ENCODE data around the gene TSLP. TPM values are rescaled to one million over a fixed set of nuclear protein-coding genes. Genes with fewer than 3 reads are reported as not detected.

The TSLP gene
- 1 to 10 TPM in 2 of 3 donors, under 1 TPM in 1; 0.06 to 4.5 (median 1.5) TPM for polyA plus RNA-seq

DNA sequence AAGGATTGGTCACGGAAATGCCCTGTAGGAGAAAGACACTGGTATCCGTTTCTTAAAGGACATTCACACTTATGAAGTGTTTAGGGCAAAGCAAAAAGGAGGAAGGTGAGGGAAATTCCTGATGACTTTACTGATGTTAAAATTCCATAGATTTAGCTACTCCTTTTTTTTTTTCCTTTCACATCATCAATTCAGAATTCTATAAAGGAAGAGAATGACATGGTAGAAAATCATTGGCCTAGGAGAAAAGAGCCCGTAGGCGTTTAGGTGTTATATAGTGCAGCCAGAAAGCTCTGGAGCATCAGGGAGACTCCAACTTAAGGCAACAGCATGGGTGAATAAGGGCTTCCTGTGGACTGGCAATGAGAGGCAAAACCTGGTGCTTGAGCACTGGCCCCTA is at the start of gene TSLP:
TSLP (plus strand) TSS at position 301 of the 400 bp plus-strand sequence. CDS start 178 bp downstream, outside the sequence.
- no peak within 1 kb of the TSS for H3K27ac ChIP-seq (ENCODE audit: low read depth, low read length)
- WGBS, 3 donors, result 67 to 81% (median 79%) methylated on average over 4 of the region's 4 CpGs

- no peak overlapping the region for H3K27ac ChIP-seq (ENCODE audit: low read depth, low read length)
- WGBS, 3 donors, result 57 to 75% (median 70%) methylated on average over 5 of the region's 5 CpGs
These were observed 49.2 kb upstream of the TSLP start for GRCh38 chr5:111022301-111022700.

DNA sequence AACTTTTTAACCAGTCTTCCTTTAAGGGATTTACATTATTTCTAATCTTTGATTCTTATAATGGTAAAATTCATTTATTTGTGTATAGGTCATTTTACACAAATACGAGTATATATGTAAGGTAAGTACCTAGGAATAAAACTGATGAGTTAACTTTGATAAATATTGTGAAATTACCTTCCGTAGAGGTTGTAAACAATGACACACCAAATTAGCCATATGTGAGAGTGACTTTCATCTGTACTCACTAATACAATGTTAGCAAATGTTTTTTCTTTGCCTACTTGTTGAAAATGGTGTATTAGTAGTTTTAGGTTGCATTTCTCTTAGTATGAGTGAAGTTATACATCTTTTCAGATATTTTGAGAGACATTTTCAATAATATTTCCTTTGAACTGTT is 42.6 kb upstream of the TSLP start:
- H3K27ac ChIP-seq (ENCODE audit: low read depth, low read length), result no peak overlapping the region
- WGBS, 3 donors, result 62 to 80% (median 70%) methylated on average over 2 of the region's 2 CpGs

GRCh38 chr5:111043712-111044506 is 27.6 kb upstream of the TSLP start:
- no peak overlapping the region for H3K27ac ChIP-seq (ENCODE audit: low read depth, low read length)
- 35 to 44% (median 39%) methylated on average over 5 of the region's 5 CpGs for WGBS, 3 donors

DNA sequence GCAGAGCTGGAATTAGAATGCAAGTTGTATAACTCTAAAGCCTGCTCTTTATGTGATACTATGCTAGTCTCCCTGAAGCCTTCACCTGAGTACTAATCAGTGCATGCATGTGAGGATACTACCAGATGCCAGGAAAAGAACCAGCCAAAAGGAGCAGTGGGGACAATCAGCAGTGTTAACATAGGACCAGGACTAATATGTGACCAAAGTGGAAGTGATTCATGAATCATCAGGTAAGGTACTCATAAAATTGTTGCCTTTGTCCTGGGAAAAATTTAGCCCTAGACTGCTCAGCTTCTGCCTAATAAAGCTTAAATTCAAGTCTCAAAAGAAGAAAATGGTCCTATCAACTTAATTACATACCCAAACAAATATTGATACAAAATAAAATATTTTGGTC is 13.4 kb upstream of the TSLP start:
- no peak overlapping the region for H3K27ac ChIP-seq (ENCODE audit: low read depth, low read length)

DNA sequence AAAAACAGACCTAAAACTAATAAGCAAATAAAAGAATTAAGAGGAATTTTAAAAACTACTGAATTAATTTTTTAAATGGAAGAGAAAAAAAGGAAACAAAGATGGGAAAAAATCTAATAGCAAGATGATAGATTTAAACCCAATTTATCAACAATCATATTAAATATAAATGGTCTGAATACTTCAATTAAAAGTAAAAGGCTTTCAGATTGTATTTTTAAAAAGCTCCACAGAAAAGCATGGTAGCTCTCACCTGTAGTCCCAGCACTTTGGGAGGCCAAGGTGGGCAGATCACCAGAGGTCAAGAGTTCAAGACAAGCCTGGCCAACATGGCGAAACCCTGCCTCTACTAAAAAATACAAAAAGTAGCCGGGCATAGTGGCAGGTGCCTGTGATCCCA is 11.3 kb upstream of the TSLP start:
- H3K27ac ChIP-seq (ENCODE audit: low read depth, low read length), result no peak overlapping the region
- WGBS, 3 donors, result 83 to 95% (median 88%) methylated on average over 2 of the region's 2 CpGs

DNA sequence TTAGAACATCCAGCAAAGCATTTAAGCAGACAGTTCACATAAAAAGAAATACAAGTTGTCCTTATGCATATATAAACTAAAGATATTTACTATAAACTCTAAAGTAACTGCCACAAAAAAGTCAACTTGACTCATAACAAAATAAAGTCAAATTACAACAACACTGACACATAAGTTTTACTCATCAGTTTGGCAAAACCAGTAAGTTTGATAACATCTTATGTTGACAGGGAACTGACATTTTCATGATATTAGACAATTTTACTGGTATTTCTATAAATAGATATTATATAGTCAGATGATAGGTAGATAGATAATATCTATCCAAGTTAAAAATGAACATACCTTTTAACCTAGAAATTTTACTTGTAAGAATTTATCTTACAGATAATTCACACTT is 9.9 kb upstream of the TSLP start:
- H3K27ac ChIP-seq (ENCODE audit: low read depth, low read length), result no peak overlapping the region

GRCh38 chr5:111063709-111064322 is 7.7 kb upstream of the TSLP start:
- 18 to 47% (median 46%) methylated on average over 3 of the region's 3 CpGs for WGBS, 3 donors
- no peak overlapping the region for H3K27ac ChIP-seq (ENCODE audit: low read depth, low read length)

GRCh38 chr5:111066261-111066938 is 5.1 kb upstream of the TSLP start:
- 71 to 79% (median 73%) methylated on average over 2 of the region's 2 CpGs for WGBS, 3 donors
- H3K27ac ChIP-seq (ENCODE audit: low read depth, low read length), result no peak overlapping the region

- H3K27ac ChIP-seq (ENCODE audit: low read depth, low read length), result no peak overlapping the region
- 59 to 82% (median 71%) methylated on average over 2 of the region's 2 CpGs for WGBS, 3 donors
These were observed 3.3 kb upstream of the TSLP start for GRCh38 chr5:111068213-111068612.

- WGBS, 3 donors, result 29 to 47% (median 35%) methylated on average over 4 of the region's 4 CpGs
- no peak overlapping the region for H3K27ac ChIP-seq (ENCODE audit: low read depth, low read length)
These were observed 1.7 kb upstream of the TSLP start for GRCh38 chr5:111069839-111070238.

DNA sequence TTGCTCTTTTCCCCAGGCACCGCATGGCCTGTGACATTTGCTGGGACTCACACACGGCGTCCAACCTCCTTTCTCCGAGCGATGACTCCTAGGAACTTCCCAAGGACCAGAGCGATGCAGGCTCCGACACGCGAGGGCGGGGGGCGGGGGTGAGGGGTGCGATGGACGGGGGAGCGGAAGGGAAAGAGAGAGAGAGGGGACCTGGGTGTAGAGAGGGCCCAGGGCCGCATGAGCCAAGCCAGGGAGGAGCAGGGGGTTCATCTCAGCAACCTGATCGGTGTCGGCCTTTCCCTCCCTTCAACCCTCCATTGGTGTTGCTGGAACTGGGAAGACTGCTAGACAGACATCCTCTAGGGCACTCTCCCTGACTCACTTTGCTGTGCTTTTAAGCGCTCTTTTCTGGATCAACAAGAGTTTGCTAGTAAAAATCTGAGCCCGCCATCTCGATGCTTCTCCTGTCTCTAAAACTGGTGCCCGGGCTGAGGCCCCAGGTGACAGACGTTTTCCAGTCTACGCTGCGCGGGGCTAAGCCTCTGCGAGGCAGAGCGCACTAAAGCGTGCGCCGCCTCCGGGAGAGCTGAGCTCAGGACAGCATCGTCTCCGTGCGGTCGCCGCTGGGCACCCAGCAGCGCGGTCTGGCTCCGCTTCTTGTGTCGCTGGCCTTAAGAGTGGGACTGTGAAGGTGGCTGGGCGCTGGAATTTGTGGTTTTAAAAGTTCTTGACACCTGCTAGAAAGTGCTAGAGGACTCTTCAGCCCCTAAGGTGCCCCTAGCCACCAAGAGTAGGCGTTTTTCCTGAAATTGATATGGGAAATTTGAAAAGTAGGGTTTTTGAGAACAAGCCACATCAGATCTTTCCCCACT is 1.0 kb upstream of the TSLP start:
- H3K27ac ChIP-seq (ENCODE audit: low read depth, low read length), result no peak overlapping the region
- WGBS, 3 donors, result 5 to 14% (median 14%) methylated on average over 42 of the region's 42 CpGs

DNA sequence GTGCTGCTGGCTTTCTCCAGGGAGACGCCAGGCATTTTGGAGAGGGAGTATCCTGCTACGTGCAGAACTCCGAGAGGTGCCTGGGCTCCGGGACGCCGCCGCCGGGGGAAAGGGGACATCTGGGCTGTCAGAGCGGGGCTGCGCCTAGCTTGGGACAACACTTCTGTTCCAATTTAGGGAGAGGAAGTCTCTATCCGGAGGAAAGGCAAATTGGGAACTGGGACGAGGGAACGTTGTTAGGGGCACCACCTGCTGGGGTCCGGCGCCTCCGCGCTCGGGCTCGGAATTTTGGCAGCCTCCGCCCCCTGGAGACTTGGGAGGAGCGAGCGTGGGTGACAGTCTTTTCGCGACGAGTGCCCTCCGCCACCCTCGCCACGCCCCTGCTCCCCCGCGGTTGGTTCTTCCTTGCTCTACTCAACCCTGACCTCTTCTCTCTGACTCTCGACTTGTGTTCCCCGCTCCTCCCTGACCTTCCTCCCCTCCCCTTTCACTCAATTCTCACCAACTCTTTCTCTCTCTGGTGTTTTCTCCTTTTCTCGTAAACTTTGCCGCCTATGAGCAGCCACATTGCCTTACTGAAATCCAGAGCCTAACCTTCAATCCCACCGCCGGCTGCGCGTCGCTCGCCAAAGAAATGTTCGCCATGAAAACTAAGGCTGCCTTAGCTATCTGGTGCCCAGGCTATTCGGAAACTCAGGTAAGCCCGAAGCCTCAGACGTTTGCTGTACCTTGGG is 1.6 kb downstream of the TSLP start:
- WGBS, 3 donors, result 1 to 2% (median 1%) methylated on average over 37 to 44 of the region's 44 CpGs
- no peak overlapping the region for H3K27ac ChIP-seq (ENCODE audit: low read depth, low read length)

- H3K27ac ChIP-seq (ENCODE audit: low read depth, low read length), result no peak overlapping the region
- WGBS, 3 donors, result 72 to 85% (median 76%) methylated on average over 2 of the region's 2 CpGs
These were observed 2.7 kb downstream of the TSLP start for GRCh38 chr5:111074244-111074643.

DNA sequence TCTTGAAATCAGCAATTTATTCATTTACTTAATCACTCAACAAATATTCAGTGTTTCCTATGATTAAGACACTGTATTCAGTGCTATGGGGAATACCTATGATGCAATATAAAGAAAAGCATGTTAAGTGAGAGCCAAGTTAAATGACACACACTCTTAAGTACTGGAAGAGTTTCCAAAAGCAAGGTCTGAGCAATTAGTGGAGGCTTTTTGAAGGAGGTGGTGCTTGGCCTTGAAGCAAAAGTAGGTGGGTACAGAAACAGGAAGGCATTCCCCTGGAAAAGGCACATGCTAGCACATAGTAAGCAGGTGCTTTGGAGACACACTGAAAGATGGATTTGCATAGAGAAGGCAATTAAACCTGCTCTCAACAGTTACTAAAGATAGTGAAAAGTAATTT is 4.0 kb downstream of the TSLP start:
- H3K27ac ChIP-seq (ENCODE audit: low read depth, low read length), result no peak overlapping the region

DNA sequence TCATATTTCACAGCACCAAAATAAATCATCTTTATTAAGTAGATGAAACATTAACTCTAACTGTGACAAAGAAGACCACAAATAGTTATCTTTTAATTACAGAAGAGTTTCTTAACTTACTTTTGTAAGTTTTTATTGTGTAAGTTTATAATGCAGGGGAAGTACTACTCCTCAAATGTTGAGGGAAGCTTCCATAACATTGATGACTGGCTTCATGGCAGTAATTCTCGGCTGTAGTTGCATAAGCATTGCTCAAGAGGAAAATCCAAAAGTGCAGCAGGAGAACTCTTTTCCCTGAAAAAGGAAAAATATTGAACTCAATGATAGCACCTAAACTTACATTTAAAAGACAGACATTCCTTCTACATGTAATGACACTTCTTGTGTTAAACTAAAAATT is 4.6 kb downstream of the TSLP start:
- WGBS, 3 donors, result 32 to 62% (median 37%) methylated on average over 1 of the region's 1 CpG

DNA sequence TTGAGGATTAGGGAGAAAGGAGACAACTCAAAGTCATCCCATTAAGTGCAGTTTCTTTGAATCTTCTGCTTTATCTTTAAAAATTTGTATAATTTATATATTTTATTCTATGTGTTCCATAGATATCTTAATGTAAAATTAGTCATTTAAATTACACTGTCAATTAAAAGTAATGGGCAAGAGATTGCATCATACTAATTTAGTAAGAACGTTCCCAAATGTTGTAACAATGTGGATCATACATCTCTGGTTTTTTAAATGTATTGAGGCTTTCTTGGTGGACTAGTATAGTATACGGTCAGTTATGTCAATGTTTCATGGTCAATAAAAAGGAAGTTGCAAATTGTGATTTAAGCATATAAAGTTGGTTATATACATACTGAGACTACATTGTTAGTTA is 6.2 kb downstream of the TSLP start:
- 53 to 67% (median 67%) methylated on average over 2 of the region's 2 CpGs for WGBS, 3 donors

More for the DNA sequence above, 4.6 kb downstream of the TSLP start:
- no peak overlapping the region for H3K27ac ChIP-seq (ENCODE audit: low read depth, low read length)

GRCh38 chr5:111079846-111080245 is 8.3 kb downstream of the TSLP start:
- WGBS, 3 donors, result 74 to 92% (median 87%) methylated on average over 1 of the region's 1 CpG
- H3K27ac ChIP-seq (ENCODE audit: low read depth, low read length), result no peak overlapping the region

More for the DNA sequence above, 6.2 kb downstream of the TSLP start:
- H3K27ac ChIP-seq (ENCODE audit: low read depth, low read length), result no peak overlapping the region

Measured in adipose tissue (tissue), 3 donors.